Omental fat pad (tissue), 4 donors: Measurements from ENCODE around the gene SDK1. TPM values are rescaled to one million over a fixed set of nuclear protein-coding genes. Genes with fewer than 3 reads are reported as not detected.
"Not testable (repeated sequence)": the region's sequence is repeated elsewhere in the genome, so short reads cannot be mapped to it uniquely, and the experiment has no call there.

Experiments
- ATAC-seq: fragments of 150-250 bp; one replicate; pipeline ENCODE4 v1.9.1; 2016; ENCODE audit warnings: mild to moderate bottlenecking, moderate library complexity; ENCODE audit not compliant: low FRiP score
- DNase-seq: peaks from one replicate; pipeline ENCODE4 v3.0.0-alpha.2; 2019; ENCODE audit warnings: low spot score
- total RNA-seq, 4 donors: library from RNA; depleted of rRNA; stranded (reverse); fragments of >200 nt; gene quantifications; one replicate each; pipeline ENCODE4 v1.1.0, GENCODE V29; 2016
- TF ChIP-seq, protein P1 (sequence below), 3 donors: fragments of 450-650 bp; IDR thresholded peaks; one replicate each; pipeline ENCODE4 v1.5.1; 2016 to 2017; ENCODE audit warnings: antibody characterized with exemption in 3 of 3, mild to moderate bottlenecking in 3 of 3, moderate library complexity in 2 of 3

SDK1 gene
- total RNA-seq, 4 donors from 2014 or later = 2.5 to 14.7 (median 5.4) TPM

DNA sequence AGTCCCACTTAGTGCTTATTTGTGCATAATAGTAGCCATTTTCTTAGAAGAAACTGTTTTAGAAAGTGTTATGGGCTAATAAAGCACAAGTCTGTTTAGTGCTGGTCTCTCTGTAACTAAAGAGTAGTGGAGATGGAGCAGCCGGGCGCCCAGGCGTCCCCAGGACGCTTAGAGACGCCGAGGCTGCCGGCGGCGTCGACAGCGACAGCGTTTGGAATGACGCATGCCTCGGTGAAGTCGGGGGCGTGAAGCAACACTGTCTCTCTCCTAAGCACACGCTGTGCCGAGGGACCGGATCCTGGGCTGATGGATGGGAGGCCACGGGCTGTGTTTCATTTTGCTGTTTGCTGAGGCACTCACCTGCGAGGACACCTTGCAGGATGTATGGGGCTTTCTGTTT lies 792.4 kb downstream of the SDK1 start:
- DNase-seq (no peak), ATAC-seq (no peak)
- TF ChIP-seq, protein P1, sequence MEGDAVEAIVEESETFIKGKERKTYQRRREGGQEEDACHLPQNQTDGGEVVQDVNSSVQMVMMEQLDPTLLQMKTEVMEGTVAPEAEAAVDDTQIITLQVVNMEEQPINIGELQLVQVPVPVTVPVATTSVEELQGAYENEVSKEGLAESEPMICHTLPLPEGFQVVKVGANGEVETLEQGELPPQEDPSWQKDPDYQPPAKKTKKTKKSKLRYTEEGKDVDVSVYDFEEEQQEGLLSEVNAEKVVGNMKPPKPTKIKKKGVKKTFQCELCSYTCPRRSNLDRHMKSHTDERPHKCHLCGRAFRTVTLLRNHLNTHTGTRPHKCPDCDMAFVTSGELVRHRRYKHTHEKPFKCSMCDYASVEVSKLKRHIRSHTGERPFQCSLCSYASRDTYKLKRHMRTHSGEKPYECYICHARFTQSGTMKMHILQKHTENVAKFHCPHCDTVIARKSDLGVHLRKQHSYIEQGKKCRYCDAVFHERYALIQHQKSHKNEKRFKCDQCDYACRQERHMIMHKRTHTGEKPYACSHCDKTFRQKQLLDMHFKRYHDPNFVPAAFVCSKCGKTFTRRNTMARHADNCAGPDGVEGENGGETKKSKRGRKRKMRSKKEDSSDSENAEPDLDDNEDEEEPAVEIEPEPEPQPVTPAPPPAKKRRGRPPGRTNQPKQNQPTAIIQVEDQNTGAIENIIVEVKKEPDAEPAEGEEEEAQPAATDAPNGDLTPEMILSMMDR (IDR thresholded peaks at IDR 0.05) = no peak

DNA sequence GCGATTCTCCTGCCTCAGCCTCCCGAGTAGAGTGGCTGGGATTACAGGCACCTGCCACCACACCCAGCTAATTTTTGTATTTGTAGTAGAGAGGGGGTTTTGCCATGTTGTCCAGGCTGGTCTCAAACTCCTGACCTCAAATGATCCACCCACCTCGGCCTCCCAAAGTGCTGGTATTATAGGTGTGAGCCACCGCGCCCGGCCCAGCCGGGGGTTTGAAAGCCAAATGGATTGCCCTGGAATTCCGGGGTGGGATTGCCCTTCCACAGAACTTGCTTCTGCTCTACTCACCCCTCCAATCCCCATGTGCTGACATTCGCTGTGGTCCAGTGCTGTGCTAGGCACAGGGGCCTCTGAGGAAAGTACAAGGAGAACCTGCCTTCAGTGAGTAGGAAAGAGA lies 793.1 kb downstream of the SDK1 start:
- DNase-seq, ATAC-seq: not testable (repeated sequence)

DNA sequence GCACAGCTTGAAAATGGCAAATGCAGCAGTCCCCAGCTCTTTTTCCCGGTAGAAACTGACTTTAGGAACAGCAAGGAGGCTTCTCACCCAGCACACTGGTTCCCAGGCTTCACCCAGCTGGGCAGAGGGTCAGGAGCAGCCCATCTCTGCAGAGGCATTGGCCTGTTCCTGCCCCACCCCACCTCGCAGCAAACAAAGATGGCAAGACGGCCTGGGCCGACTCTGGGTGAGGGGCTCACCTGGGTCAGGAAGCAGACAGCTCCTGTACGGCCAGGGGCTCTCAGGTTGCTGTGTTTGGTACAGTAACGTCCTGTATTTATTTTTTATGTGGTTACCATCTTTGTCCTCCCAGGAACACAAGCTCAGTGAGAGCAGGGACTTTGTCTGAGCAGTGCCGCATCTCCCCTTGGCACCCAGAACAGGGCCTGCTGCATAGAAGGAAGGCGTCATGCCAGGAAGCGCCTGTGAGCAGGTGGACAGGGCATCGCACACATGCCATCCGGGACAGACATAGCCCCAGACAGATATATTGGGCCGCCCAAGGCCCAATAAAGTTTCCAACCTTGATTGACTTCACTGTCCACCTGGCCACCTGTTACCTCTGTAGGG lies 796.1 kb downstream of the SDK1 start:
- TF ChIP-seq, protein P1 (IDR thresholded peaks at IDR 0.05) = no peak
- no peak for ATAC-seq

DNA sequence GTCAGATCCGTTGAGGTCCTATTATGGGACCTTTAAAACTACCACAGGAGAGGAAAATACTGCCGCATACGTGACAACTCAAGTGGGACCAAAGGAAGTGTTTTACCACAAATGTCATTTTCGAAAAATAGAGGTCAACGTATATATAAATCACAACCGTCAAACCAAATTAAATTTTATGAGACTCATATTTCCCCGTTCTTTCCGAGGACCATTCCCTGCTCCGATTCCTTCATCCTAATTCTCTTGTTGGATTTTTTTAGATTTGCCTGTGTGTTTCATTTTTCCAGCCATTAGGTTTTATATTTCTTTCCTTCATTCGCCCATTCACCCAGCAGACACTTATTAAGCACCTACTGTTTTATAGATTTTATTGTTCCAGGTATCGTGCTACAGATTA lies 797.1 kb downstream of the SDK1 start:
- DNase-seq (no peak), ATAC-seq (no peak)
- TF ChIP-seq, protein P1 (IDR thresholded peaks at IDR 0.05) = no peak

More for the DNA sequence above, 796.1 kb downstream of the SDK1 start:
- no peak for DNase-seq

DNA sequence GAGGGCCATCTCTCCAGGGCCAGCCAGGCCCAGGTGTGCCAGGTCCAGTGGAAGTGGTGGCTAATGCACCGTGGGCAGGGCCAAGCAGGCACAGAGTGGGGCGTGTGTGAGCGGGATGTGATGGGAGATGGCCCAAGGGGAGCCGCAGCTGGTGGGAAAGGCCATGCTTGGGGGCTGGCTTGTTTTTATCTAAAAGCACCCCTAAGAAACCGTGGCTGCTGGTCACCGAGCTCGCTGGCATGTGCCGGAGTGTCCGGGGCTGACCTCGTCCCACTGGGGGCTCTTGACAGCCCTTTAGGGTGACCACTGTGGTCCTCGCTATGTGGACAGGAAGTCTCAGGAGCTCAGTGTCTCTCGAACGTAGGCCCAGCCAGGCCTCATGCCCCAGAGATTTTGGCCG lies 798.6 kb downstream of the SDK1 start:
- DNase-seq (no peak), ATAC-seq (no peak)
- TF ChIP-seq, protein P1 (IDR thresholded peaks at IDR 0.05) = no peak

DNA sequence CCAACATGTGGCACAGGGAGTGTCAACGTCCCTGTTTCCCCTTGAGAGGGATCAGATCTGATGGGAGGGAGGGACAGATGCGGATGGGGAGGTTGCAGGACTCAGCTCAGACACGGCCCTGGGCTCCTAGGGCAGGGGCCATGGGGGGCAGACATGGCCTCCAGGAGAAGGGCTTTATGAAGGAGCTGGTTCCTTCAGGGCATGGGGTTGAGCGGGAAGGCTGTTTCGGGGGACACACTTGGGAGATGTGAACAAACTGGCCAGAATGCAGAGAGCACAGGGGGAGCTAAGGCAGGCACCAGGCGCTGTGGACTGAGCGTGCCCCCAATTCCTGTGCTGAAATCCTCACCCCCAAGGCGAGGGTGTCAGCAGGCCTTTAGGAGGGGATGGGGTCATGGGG lies 799.1 kb downstream of the SDK1 start:
- DNase-seq = no peak
- ATAC-seq = no peak
- TF ChIP-seq, protein P1 (IDR thresholded peaks at IDR 0.05) = no peak

DNA sequence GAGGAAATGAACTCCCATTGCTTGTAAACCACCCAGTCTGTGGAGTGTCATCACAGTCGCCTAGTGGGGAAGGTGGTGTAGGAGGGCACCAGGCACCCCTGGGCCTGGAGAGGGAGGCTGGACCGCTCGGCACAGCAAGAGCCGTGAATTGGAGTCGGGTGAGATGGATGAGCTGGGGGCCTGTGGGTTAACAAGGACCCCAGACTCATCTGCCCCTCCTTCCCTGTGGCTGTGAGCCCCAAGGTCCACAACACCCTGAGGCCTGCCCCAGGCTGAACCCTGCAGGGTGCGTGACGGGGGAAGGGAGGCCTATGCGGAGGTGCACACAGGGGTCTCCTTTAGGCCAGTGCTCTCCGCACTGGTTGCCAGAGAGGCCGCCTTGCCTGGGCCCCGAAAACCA lies 799.6 kb downstream of the SDK1 start:
- TF ChIP-seq, protein P1 (IDR thresholded peaks at IDR 0.05) = no peak
- no peak for DNase-seq
- no peak for ATAC-seq
